SW480 (cell line): ENCODE measurements around the gene CCT7.
"Not testable (repeated sequence)": the region's sequence is repeated elsewhere in the genome, so short reads cannot be mapped to it uniquely, and the experiment has no call there.

ENCODE experiments used
- DNase-seq: peaks from one replicate; pipeline ENCODE4 v3.0.0-alpha.2; 2016; ENCODE audit warnings: low spot score

The CCT7 gene

GRCh38 chr2:73233932-73234832 lies at the start of gene CCT7:
TSS of gene CCT7 (plus strand) at chr2:73234308. CDS start at chr2:73234379, 71 bp downstream.
- DNase-seq, result peak; percentile 100

DNA sequence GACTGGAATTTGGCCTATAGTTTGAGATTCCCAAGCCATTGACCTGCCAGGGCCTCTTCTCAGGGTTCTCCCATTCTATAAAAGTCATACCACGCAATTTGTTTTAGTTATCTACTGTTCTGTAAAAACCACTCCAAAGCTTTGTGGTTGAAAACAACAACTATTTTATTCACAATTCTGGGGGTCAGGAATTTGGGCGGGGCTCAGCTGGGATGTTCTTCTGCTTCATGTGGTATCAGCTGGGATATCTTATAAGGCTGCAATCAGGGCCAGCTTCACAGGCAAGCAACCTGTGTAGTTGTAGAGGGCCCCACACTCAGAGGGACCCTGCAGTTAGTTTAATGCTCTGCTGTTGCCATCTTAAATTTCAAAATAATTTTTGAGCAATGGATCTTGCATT lies 48.1 kb upstream of the CCT7 start:
- DNase-seq, result peak; percentile 86

GRCh38 chr2:73187549-73187948 lies 46.6 kb upstream of the CCT7 start:
- DNase-seq, result no peak

DNA sequence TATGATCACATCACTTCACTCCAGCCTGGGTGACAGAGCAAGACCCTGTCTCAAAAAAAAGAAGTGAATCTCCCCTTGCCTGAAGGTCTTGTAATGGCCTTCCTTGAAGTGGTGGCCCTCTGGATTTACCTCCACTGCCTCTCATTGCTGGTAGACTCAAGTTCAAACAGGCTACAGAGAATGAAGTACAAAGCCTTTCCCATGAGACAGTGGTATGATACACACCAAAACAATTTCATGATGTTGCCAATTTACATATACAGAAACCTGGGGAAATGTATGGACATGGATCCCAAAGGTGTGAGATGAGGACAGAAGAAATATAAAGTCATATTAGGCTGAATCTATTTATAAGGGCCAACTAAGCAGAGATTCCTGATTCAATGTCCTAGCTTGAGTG lies 36.5 kb upstream of the CCT7 start:
- no peak for DNase-seq

DNA sequence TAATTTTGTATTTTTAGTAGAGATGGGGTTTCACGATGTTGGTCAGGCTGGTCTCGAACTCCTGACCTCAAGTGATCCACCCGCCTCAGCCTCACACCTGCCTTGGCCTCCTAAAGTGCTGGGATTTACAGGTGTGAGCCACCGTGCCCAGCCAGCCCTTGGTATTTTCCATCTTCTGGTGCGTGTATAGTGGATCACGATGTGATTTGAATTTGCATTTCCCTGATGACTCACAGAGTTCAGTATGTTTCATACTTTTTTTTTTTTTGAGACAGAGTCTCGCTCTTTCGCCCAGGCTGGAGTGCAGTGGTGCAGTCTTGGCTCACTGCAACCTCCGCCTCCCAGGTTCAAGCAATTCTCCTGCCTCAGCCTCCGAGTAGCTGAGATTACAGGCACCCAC lies 33.8 kb upstream of the CCT7 start:
- not testable (repeated sequence) for DNase-seq

DNA sequence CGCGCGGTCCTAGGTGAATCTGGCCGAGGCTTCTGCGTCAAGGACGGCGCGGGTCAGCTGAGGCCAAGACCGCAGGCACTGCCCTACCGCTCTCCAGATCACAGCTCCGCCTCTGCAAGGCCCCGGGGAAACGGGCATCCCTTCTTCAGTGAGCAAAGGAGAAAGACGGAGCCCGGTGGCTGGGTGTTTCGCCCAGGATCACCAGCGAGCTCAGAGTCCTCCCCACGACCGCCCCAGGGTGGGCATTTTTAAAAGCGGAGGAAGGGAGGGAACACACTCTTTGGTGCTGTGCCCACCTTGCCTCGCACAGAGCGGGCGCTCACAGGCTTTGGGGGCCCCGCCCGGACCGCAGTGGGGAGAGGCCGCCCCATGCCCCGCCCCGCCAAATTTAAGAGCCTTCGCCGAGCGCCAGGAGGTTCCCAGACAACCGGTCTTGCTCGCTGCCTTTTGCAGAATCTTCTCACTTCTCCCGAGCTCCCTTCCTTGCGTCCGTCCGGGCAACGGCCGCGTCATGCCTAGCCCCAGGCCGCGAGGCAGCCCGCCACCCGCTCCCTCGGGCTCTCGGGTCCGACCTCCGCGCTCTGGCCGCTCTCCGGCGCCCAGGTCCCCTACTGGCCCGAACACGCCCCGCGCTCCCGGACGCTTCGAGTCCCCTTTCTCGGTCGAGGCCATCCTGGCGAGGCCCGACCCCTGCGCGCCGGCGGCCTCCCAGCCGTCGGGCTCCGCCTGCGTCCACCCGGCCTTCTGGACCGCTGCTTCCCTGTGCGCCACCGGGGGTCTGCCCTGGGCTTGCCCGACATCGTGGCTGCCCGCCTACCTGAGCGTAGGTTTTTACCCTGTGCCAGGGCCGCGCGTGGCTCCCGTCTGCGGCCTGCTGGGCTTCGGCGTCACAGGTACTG lies 31.7 kb upstream of the CCT7 start, which contains the start of gene NOTO:
Gene NOTO (plus strand): TSS at position 419 of the 899 bp plus-strand sequence. CDS start 93 bp downstream, at position 512.
- DNase-seq, result no peak

GRCh38 chr2:73203055-73203681 lies 30.9 kb upstream of the CCT7 start:
- DNase-seq, result no peak

GRCh38 chr2:73205611-73206010 lies 28.5 kb upstream of the CCT7 start:
- no peak for DNase-seq

DNA sequence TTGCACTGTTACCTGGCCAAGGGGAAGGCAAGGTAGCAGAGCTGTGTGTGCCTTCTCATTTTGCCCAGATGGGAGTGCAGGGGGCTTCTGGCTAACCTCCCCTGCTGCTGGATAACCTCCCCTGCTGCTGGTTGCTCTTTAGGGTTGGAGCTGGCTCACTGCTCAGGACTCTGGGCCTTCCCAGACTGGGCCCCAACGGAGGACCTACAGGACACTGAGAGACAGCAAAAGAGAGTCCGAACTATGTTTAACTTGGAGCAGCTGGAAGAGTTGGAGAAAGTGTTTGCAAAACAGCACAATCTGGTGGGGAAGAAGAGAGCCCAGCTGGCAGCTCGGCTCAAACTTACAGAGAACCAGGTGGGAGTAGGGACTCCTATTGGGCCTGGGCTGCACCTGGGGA lies 25.9 kb upstream of the CCT7 start:
- no peak for DNase-seq

DNA sequence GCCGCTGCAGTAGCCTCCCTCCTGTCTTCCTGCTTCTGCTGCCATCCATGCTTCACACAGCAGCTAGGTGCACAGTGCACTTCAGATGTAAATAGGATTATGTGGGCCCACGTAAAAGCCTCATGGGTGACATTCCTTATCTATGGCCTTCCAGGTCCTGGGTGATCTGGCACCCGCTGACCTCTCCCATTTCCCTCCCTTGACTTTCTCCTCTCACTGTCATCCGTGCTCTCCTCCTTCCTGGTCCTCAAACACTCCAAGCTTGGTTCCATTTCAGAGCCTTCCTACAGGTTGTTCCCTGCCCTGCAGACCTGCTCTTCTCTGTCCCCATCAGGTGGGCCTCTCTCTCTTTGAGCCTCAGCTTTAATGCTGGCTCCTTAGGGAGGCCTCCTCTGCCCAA lies 24.1 kb upstream of the CCT7 start:
- no peak for DNase-seq

DNA sequence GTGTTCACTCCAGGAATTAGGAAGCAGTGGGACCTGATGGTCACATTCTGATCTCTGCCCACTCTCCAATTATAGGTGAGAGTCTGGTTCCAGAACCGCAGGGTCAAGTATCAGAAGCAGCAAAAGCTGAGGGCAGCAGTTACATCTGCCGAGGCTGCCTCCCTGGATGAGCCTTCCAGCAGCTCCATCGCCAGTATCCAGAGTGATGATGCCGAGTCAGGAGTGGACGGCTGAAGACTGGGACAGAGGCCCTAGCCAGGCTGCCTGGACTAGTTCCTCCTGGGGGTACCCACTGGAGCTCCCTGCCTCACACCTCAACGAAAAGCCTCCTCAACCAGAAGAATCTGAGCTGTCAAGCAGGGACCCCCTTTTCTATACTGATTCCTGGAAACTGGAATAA lies 23.4 kb upstream of the CCT7 start:
- no peak for DNase-seq

DNA sequence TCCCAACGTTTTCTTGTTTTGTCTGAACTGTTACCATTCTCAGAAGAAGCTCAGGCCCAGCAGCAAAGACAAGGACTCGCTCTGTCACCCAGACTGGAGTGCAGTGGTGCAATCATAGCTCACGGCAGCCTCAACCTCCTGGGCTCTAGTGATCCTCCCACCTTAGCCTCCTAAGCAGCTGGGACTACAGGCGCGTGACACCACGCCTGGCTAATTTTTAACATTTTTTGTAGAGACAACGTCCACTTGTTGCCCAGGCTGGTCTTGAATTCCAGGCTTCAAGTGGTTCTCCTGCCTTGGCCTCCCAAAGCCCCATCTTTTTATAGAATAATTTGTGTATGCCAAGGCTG lies 22.0 kb upstream of the CCT7 start:
- no peak for DNase-seq

DNA sequence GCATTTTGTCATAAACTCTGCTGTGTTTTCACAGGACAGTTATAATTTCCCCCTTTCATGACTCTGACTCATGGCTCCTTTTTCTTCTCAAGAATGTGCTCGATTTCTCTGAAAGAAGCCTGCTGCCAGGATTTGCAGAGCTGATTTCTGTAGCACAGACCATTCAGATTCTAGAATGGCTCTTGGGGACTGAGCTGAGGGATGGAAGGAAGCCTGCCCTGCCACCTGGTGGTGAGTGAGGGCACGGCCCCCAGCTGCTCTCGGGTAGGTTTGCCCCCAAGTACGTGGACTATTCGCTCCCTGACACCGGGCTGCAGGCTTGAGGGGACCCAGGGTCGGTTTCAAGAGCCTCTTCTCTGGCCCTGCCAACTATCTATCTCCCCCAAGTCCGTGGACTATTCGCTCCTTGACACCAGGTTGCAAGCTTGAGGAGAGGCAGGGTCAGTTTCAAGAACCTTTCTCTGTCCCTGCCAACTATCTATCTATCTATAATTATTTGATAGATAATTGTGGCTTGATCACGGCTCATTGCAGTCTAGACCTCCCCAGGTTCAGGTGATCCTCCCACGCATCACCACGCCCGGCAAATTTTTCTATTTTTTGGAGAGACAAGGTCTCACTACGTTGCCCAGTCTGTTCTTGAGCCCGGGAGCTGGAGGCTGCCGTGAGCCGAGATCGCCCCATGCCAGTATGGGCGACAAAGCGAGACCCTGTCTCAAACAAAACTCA lies 21.5 kb upstream of the CCT7 start:
- DNase-seq, result peak; percentile 77

GRCh38 chr2:73214120-73215035 lies 19.7 kb upstream of the CCT7 start, which contains the start of gene SMYD5:
TSS of gene SMYD5 (plus strand) at chr2:73214245. CDS start at chr2:73214267, 22 bp downstream.
- peak; percentile 85 for DNase-seq

- DNase-seq, result no peak
Observed at GRCh38 chr2:73215254-73215653, 18.9 kb upstream of the CCT7 start.

GRCh38 chr2:73217160-73217559 lies 16.9 kb upstream of the CCT7 start:
- no peak for DNase-seq

- DNase-seq, result no peak
Observed at GRCh38 chr2:73217826-73218225, 16.3 kb upstream of the CCT7 start.

DNA sequence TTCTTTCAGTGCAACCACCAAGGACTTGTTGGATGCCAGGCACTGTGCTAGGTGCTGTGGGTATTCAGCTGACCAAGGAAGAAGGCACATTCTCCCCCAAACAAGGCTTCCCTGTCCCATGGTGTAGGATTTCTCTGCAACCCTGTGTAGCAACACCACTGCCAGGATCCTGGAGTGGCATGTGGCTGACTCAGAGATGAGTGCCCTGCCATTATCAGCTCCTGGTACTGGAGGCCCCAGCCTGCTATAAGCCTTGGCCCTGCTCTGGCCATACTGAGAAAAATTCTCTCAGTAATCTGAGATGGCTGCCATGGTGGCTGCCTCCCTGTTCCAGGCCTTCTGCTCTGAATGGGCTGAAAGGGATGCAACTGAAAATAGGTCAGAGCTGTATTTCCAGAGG lies 15.8 kb upstream of the CCT7 start:
- no peak for DNase-seq

GRCh38 chr2:73223821-73224220 lies 10.3 kb upstream of the CCT7 start:
- no peak for DNase-seq

DNA sequence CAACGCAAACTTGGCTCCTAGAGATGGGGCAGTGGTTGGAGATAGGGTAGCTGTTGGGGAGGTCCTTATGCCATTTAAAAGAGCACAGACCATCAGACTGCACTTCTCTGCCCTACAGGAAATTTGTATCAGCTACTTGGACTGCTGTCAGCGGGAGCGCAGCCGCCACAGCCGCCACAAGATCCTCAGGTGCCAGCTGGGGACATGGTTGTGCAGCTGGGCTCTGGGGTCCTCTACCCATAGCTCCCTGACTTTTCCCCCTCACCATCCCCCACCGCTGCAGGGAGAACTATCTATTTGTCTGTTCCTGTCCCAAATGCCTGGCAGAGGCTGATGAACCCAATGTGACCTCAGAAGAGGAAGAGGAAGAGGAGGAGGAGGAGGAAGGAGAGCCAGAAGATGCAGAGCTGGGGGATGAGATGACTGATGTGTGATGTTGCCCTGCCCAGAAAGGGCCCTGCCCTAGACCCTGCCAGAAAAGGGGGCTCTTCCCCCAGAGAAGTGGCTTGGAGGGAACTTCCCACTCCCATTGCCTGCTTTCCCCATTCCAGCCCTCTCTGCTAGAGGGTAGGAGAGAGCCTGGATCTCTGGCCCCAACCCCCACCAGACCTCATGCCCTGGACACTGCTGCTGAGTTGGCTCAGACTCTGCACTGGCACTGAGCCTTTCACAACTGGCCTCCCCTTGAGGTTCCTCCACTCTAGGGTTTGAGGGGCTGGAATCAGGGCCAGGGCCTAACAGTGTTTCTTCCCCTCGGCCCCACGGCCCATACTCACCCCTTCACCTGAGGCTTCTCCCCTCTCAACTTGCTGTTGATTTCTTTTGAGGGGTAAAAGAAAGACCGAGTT lies 8.4 kb upstream of the CCT7 start:
- no peak for DNase-seq
